OCI-LY1 (cell line): ENCODE measurements around the gene WDR36.

ENCODE experiments used
- CTCF ChIP-seq: fragments of 200-600 bp; sonication (generic), shearing (Covaris generic); IDR thresholded peaks from 2 replicates; pipeline ENCODE4 v1.5.1; 2017; ENCODE audit warnings: mild to moderate bottlenecking, antibody characterized with exemption, low read length, moderate library complexity, mixed read lengths
- EZH2 ChIP-seq: fragments of 200-600 bp; sonication (generic), shearing (Covaris generic); IDR thresholded peaks from 2 replicates; pipeline ENCODE4 v1.8.0; 2017; ENCODE audit warnings: borderline replicate concordance, mixed run types, mild to moderate bottlenecking, antibody characterized with exemption, low read length, moderate library complexity, mixed read lengths

- no peak for TF ChIP-seq CTCF
- no peak for TF ChIP-seq EZH2
Observed at GRCh38 chr5:111121926-111122325, 29.8 kb downstream of the WDR36 start.
